Endothelial cell of umbilical vein (primary cell): Measurements from ENCODE around the gene PKD2. TPM values are rescaled to one million over a fixed set of nuclear protein-coding genes. Genes with fewer than 3 reads are reported as not detected.

ENCODE experiments used
- BruUV-seq: library from RNA; stranded (reverse); fragments of 400-500 nt; replicated peaks from 2 replicates; lab custom pipeline; 2021; lab: Mats Ljungman, UMichigan
- CTCF ChIA-PET: fragments of 300-600, 350-600 bp; sonication (Branson Sonifier 250); formaldehyde crosslinking; loops from one replicate; lab custom pipeline; 2021; ENCODE audit warnings: antibody characterized with exemption, inconsistent platforms; lab: Charles Lee
- POLR2A ChIA-PET: fragments of 300-600, 350-600 bp; sonication (Branson Sonifier 250); formaldehyde crosslinking; loops from one replicate; lab custom pipeline; 2021; ENCODE audit warnings: antibody characterized with exemption, inconsistent platforms; lab: Charles Lee
- DNase-seq: peaks from one replicate; pipeline ENCODE4 v3.0.0-alpha.2; 2011; ENCODE audit warnings: low read depth, low spot score
- FAIRE-seq: peaks from 2 replicates; lab custom pipeline; 2011; peaks lifted over from hg19 to GRCh38; lab: Jason Lieb, UNC
- H2AFZ ChIP-seq: 2 replicates; pipeline ENCODE4 v1.6.0; 2012; ENCODE audit warnings: low read depth, low read length, control low read depth, inconsistent platforms
- H3K27ac ChIP-seq: 2 replicates; pipeline ENCODE4 v1.5.1; 2011; ENCODE audit warnings: low read depth, mild to moderate bottlenecking, control low read depth, low read length, moderate library complexity; ENCODE audit not compliant: insufficient read depth
- H3K27me3 ChIP-seq, 2 experiments: 2 replicates each; pipeline versions ENCODE4 v1.6.0 to v1.6.1; 2011; ENCODE audit warnings: low read length in 2 of 2, mixed read lengths in 1 of 2; ENCODE audit not compliant: control insufficient read depth in 2 of 2, insufficient read depth in 2 of 2
- H3K36me3 ChIP-seq, 2 experiments: 2 replicates in 1 of 2; 3 replicates in 1 of 2; pipeline ENCODE4 v1.5.1; 2011; ENCODE audit warnings: low read length in 2 of 2, mild to moderate bottlenecking in 1 of 2, moderate library complexity in 1 of 2; ENCODE audit not compliant: control insufficient read depth in 2 of 2, insufficient read depth in 2 of 2; ENCODE audit errors: extremely low read depth in 1 of 2
- H3K4me1 ChIP-seq: 3 replicates; pipeline ENCODE4 v1.5.1; 2011; ENCODE audit warnings: mild to moderate bottlenecking, low read length; ENCODE audit not compliant: control insufficient read depth, insufficient read depth; ENCODE audit errors: extremely low read depth
- H3K4me2 ChIP-seq: 2 replicates; pipeline ENCODE4 v1.6.1; 2011; ENCODE audit warnings: low read length, control low read depth, mixed read lengths; ENCODE audit not compliant: insufficient read depth
- H3K4me3 ChIP-seq, 3 experiments: fragments of 200-600 bp in 1 of 3; sonication (generic), shearing (Covaris generic) in 1 of 3; replicated peaks in 1 of 3; 2 replicates each; pipeline ENCODE4 v1.5.1; 2011 to 2016; ENCODE audit warnings: control low read depth in 3 of 3, low read length in 3 of 3, mild to moderate bottlenecking in 2 of 3, inconsistent platforms in 1 of 3, low read depth in 1 of 3, moderate library complexity in 1 of 3; ENCODE audit not compliant: insufficient read depth in 1 of 3
- H3K79me2 ChIP-seq: 2 replicates; pipeline ENCODE4 v1.6.0; 2012; ENCODE audit warnings: low read length, inconsistent platforms; ENCODE audit not compliant: control insufficient read depth, insufficient read depth
- H3K9ac ChIP-seq: replicated peaks from 2 replicates; pipeline ENCODE3; 2011; ENCODE audit warnings: low read length, control low read depth; ENCODE audit not compliant: insufficient read depth; ENCODE audit errors: extremely low read depth
- H3K9me1 ChIP-seq: replicated peaks from 3 replicates; pipeline ENCODE4 v1.6.0; 2011; ENCODE audit warnings: mild to moderate bottlenecking, low read length; ENCODE audit not compliant: control insufficient read depth, insufficient read depth; ENCODE audit errors: extremely low read depth
- H3K9me3 ChIP-seq: replicated peaks from 2 replicates; pipeline ENCODE4 v1.5.1; 2012; ENCODE audit warnings: low read length, inconsistent platforms; ENCODE audit not compliant: control insufficient read depth, insufficient read depth
- H4K20me1 ChIP-seq: replicated peaks from 2 replicates; pipeline ENCODE3; 2011; ENCODE audit warnings: mild to moderate bottlenecking, low read length; ENCODE audit not compliant: control insufficient read depth, insufficient read depth; ENCODE audit errors: extremely low read depth
- EZH2 ChIP-seq: IDR thresholded peaks from 2 replicates; pipeline ENCODE4 v1.6.1; 2012; ENCODE audit warnings: borderline replicate concordance, low read depth, mild to moderate bottlenecking, moderate library complexity, low read length, inconsistent platforms; ENCODE audit not compliant: severe bottlenecking
- FOS ChIP-seq: IDR thresholded peaks from 2 replicates; pipeline ENCODE4 v1.6.1; 2011; ENCODE audit warnings: mild to moderate bottlenecking, low read length, moderate library complexity, borderline replicate concordance; ENCODE audit not compliant: insufficient read depth
- GATA2 ChIP-seq: IDR thresholded peaks from 2 replicates; pipeline ENCODE4 v1.7.0; 2011; ENCODE audit warnings: low read depth, mild to moderate bottlenecking, moderate library complexity, mixed read lengths, low read length; ENCODE audit not compliant: insufficient read length, insufficient read depth
- JUN ChIP-seq: IDR thresholded peaks from 2 replicates; pipeline ENCODE4 v1.6.1; 2011; ENCODE audit warnings: borderline replicate concordance, low read depth; ENCODE audit not compliant: insufficient read length, insufficient read depth
- MYC ChIP-seq: IDR thresholded peaks from one replicate; pipeline ENCODE4 v1.6.1; 2011; ENCODE audit warnings: mild to moderate bottlenecking, low read depth, low read length
- POLR2A ChIP-seq: IDR thresholded peaks from 2 replicates; pipeline ENCODE4 v1.6.1; 2012; ENCODE audit warnings: low read depth, mild to moderate bottlenecking, control low read depth, low read length
- POLR2AphosphoS5 ChIP-seq: IDR thresholded peaks from 2 replicates; pipeline ENCODE4 v1.6.1; 2012; ENCODE audit warnings: low read depth, mild to moderate bottlenecking, control low read depth, low read length, moderate library complexity; ENCODE audit not compliant: insufficient read depth
- dilution Hi-C: fragments of 300-500 bp; cut with MboI; formaldehyde crosslinking; loops from one replicate; pipeline ENCODE4 v1.15.0; 2019; ENCODE audit warnings: low sequenced_read_pairs; ENCODE audit not compliant: extremely low pct_ligation_motif_present
- intact Hi-C: fragments of 100-400 bp; cut with micrococcal nuclease; formaldehyde crosslinking; loops from one replicate; pipeline ENCODE4 v1.10.0; 2022
- polyA plus RNA-seq, 4 experiments: library from polyadenylated mRNA; depleted of rRNA in 3 of 4; stranded (reverse) in 3 of 4; unstranded in 1 of 4; fragments of >200 nt; gene quantifications; 2 replicates each; pipeline versions ENCODE4 v1.2.1 to v1.2.3, GENCODE V29; 2011 to 2012; ENCODE audit warnings: missing spikeins in 1 of 4
- total RNA-seq: library from RNA; stranded (reverse); gene quantifications from 2 replicates; pipeline ENCODE4 v1.2.3, GENCODE V29; 2021
- TF ChIP-seq, protein P1 (sequence below), 2 donors: IDR thresholded peaks; 1 replicate in 1 of 2; 2 replicates in 1 of 2; pipeline ENCODE4 v1.5.1; 2011; ENCODE audit warnings: low read length in 2 of 2, mild to moderate bottlenecking in 2 of 2, moderate library complexity in 2 of 2, control low read depth in 1 of 2, inconsistent platforms in 1 of 2, low read depth in 1 of 2; ENCODE audit not compliant: insufficient read depth in 1 of 2; ENCODE audit errors: extremely low read depth in 1 of 2
- TF ChIP-seq, protein P2 (sequence below): IDR thresholded peaks from 2 replicates; pipeline ENCODE4 v1.6.1; 2011; ENCODE audit not compliant: insufficient read depth, insufficient read length

The PKD2 gene
- total and polyA plus RNA-seq, 2 donors (not counting 3 experiments of a cell fraction or from before 2014, with no cell fraction given), result 23.1 to 27.0 TPM

DNA sequence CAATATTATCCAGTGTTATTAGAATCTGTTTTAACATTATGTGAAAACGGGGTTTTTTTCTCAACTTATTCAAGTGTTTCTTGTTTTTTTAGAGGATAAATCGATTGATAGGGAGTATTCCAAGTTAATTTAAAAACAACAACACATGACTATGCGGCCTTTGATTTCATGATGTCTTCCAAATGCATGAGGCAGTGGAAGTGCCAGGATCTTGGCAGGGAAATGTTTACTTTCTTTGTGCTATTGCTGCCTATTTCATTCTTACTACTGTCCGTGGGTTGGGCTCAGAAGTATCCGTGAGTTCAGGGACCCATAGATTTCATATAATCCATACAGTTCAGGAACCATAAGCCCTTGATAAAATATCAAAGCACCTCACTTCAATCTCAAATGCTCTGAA is 86.4 kb downstream of the PKD2 start:
- CTCF ChIA-PET, result no interaction called here
- intact Hi-C loops (no loop called here), dilution Hi-C loops (no loop called here)
- POLR2A ChIA-PET, result no interaction called here
- Histone ChIP-seq H2AFZ (no peak overlapping the region), H3K79me2 (no peaks in the 10 kb centered on the region), H3K27me3 (no peaks in the 10 kb centered on the region), H3K4me1 (no peaks in the 10 kb centered on the region), H3K36me3 (no peaks in the 10 kb centered on the region), H3K9ac (no peak overlapping the region), H3K4me2 (no peak overlapping the region), H3K9me1 (no peaks in the 10 kb centered on the region), H3K27ac (no peak overlapping the region), H3K4me3 (no peak overlapping the region), H4K20me1 (no peaks in the 10 kb centered on the region), H3K9me3 (no peaks in the 10 kb centered on the region)
- no peak for TF ChIP-seq JUN
- no peak for TF ChIP-seq GATA2
- no peak for TF ChIP-seq MYC
- TF ChIP-seq EZH2, result no peak
- TF ChIP-seq, protein P1, sequence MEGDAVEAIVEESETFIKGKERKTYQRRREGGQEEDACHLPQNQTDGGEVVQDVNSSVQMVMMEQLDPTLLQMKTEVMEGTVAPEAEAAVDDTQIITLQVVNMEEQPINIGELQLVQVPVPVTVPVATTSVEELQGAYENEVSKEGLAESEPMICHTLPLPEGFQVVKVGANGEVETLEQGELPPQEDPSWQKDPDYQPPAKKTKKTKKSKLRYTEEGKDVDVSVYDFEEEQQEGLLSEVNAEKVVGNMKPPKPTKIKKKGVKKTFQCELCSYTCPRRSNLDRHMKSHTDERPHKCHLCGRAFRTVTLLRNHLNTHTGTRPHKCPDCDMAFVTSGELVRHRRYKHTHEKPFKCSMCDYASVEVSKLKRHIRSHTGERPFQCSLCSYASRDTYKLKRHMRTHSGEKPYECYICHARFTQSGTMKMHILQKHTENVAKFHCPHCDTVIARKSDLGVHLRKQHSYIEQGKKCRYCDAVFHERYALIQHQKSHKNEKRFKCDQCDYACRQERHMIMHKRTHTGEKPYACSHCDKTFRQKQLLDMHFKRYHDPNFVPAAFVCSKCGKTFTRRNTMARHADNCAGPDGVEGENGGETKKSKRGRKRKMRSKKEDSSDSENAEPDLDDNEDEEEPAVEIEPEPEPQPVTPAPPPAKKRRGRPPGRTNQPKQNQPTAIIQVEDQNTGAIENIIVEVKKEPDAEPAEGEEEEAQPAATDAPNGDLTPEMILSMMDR (IDR thresholded peaks at IDR 0.05; ENCODE audit: extremely low read depth in 1 of 2, insufficient read depth in 1 of 2, low read depth in 1 of 2, low read length in 2 of 2), result no peak
- TF ChIP-seq POLR2A, result no peak
- TF ChIP-seq POLR2AphosphoS5, result no peak
- no peak for TF ChIP-seq FOS
- TF ChIP-seq, protein P2, sequence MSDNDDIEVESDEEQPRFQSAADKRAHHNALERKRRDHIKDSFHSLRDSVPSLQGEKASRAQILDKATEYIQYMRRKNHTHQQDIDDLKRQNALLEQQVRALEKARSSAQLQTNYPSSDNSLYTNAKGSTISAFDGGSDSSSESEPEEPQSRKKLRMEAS, result no peak
- FAIRE-seq, result no peak
- no peak for DNase-seq
- BruUV-seq, result no TSS peak
